Thyroid gland (tissue), 4 donors: ENCODE measurements around the gene CRAMP1. TPM values are rescaled to one million over a fixed set of nuclear protein-coding genes. Genes with fewer than 3 reads are reported as not detected.

Experiments used
- DNase-seq, 2 donors: peaks; one replicate each; pipeline ENCODE4 v3.0.0-alpha.2; 2019
- H3K27ac ChIP-seq, 3 donors: fragments of 200-600 bp; sonication (generic); 1 replicate in 2 of 3; 2 replicates in 1 of 3; pipeline ENCODE4 v1.5.1; 2016 to 2019; ENCODE audit warnings: mild to moderate bottlenecking in 1 of 3, moderate library complexity in 1 of 3
- H3K27me3 ChIP-seq: fragments of 200-600 bp; sonication (generic); one replicate; pipeline ENCODE4 v1.5.1; 2019
- H3K36me3 ChIP-seq, 2 donors: fragments of 200-600 bp; sonication (generic); one replicate each; pipeline ENCODE4 v1.5.1; 2016 to 2019
- H3K4me1 ChIP-seq, 2 donors: fragments of 200-600 bp; sonication (generic); one replicate each; pipeline ENCODE4 v1.5.1; 2017 to 2019
- H3K4me3 ChIP-seq, 3 donors: fragments of 200-600 bp; sonication (generic); replicated peaks in 1 of 3; 1 replicate in 2 of 3; 2 replicates in 1 of 3; pipeline ENCODE4 v1.5.1; 2016; ENCODE audit warnings: mild to moderate bottlenecking in 1 of 3
- H3K9me3 ChIP-seq: fragments of 200-600 bp; sonication (generic); one replicate; pipeline ENCODE4 v1.5.1; 2017
- CTCF ChIP-seq, 6 experiments: fragments of 200-600 bp in 3 of 6; fragments of 450-650 bp in 3 of 6; sonication (generic) in 3 of 6; IDR thresholded peaks; one replicate each; pipeline ENCODE4 v1.5.1; 2016 to 2019; ENCODE audit warnings: antibody characterized with exemption in 6 of 6, mild to moderate bottlenecking in 2 of 6, inconsistent platforms in 1 of 6, moderate library complexity in 1 of 6
- POLR2A ChIP-seq, 2 donors: fragments of 450-650 bp; IDR thresholded peaks; one replicate each; pipeline ENCODE4 v1.6.1; 2017; ENCODE audit warnings: antibody characterized with exemption in 2 of 2, mild to moderate bottlenecking in 2 of 2, moderate library complexity in 1 of 2
- WGBS, 2 donors: methylation state at CpG; one replicate each; pipeline ENCODE4 v1.1.5; 2017; 5-methylcytosine and 5-hydroxymethylcytosine counted together
- intact Hi-C: fragments of 100-400 bp; cut with DNase I; formaldehyde crosslinking; loops from one replicate; pipeline ENCODE4 v1.15.1; 2023
- total RNA-seq, 4 donors: library from RNA; depleted of rRNA; stranded (reverse); fragments of >200 nt; gene quantifications; one replicate each; pipeline ENCODE4 v1.2.3, GENCODE V29; 2016

The CRAMP1 gene
- total RNA-seq, 4 donors from 2014 or later = 11.0 to 20.8 (median 15.6) TPM

- Histone ChIP-seq H3K9me3 (no peaks in the 10 kb centered on the region), H3K4me3 (no peak overlapping the region), H3K27me3 (no peaks in the 10 kb centered on the region), H3K27ac (no peak overlapping the region), H3K4me1 (no peaks in the 10 kb centered on the region), H3K36me3 (peaks cover 81 to 97% of the 10 kb centered on the region in 2 donors)
- 92 to 98% methylated on average over 4 to 7 of the region's 13 CpGs for WGBS, 2 donors
- DNase-seq = no peak
- intact Hi-C loops = no loop called here
- TF ChIP-seq POLR2A (IDR thresholded peaks at IDR 0.05) (no peak), CTCF (IDR thresholded peaks at IDR 0.05) (no peak)
These were observed 54.2 kb downstream of the CRAMP1 start for GRCh38 chr16:1666316-1666715.

DNA sequence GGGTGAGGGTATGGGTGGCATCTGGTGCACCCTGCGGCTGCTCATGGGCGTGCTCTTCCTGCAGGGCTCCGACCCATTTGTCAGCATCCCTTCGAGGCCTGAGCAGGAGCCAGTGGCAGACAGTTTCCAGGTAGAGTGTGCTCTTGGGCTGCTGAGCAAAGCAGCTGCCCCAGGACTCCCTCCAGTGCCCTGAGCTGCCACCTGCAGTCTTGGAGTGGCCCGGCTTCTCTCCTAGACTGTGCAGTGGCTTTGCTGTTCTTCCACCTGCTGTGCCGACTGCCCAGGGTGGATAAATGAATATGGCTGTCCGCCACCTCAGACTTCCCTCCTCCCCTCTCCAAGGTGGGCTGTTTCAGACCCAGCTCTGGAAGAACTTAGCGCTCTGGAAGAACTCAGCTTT, 55.1 kb downstream of the CRAMP1 start:
- Histone ChIP-seq H3K4me3 (no peak overlapping the region), H3K4me1 (no peaks in the 10 kb centered on the region), H3K36me3 (peaks cover 90 to 100% of the 10 kb centered on the region in 2 donors), H3K27ac (no peak overlapping the region), H3K9me3 (no peaks in the 10 kb centered on the region), H3K27me3 (no peaks in the 10 kb centered on the region)
- 83 to 90% methylated on average over 3 to 8 of the region's 8 CpGs for WGBS, 2 donors
- intact Hi-C loops = no loop called here
- no peak for DNase-seq
- TF ChIP-seq POLR2A (IDR thresholded peaks at IDR 0.05) (no peak), CTCF (IDR thresholded peaks at IDR 0.05) (no peak)

DNA sequence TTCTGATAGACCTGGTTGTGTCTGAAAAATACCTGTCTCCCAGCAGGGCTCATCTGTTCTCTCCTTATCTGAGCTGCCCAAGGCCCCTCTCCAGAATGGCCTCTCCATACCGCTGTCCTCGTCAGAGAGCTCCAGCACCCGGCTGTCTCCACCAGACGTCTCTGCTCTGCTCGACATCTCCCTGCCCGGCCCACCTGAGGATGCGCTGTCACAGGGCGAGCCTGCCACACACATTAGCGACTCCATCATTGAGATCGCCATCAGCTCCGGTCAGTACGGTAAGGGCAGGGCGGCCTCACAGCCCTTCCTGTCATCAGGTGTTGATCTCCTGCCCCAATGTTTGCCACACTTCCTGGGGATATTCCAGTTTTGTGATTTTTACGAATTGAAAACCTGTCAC, 55.8 kb downstream of the CRAMP1 start:
- intact Hi-C loops = no loop called here
- H3K4me3 ChIP-seq = no peak overlapping the region
- no peaks in the 10 kb centered on the region for H3K9me3 ChIP-seq
- H3K36me3 ChIP-seq = peaks cover 90 to 100% of the 10 kb centered on the region in 2 donors
- TF ChIP-seq CTCF (IDR thresholded peaks at IDR 0.05) = no peak
- TF ChIP-seq POLR2A (IDR thresholded peaks at IDR 0.05) = no peak
- no peak overlapping the region for H3K27ac ChIP-seq
- H3K27me3 ChIP-seq = no peaks in the 10 kb centered on the region
- H3K4me1 ChIP-seq = no peaks in the 10 kb centered on the region
- WGBS, 2 donors = 94 to 98% methylated on average over 10 to 14 of the region's 14 CpGs
- DNase-seq = no peak

GRCh38 chr16:1668612-1669319, 56.6 kb downstream of the CRAMP1 start:
- 93 to 97% methylated on average over 10 to 18 of the region's 23 CpGs for WGBS, 2 donors
- H3K27me3 ChIP-seq = no peaks in the 10 kb centered on the region
- H3K4me1 ChIP-seq = no peaks in the 10 kb centered on the region
- H3K36me3 ChIP-seq = peaks cover 86 to 97% of the 10 kb centered on the region in 2 donors
- H3K27ac ChIP-seq = no peak overlapping the region
- TF ChIP-seq POLR2A (IDR thresholded peaks at IDR 0.05) (no peak), CTCF (IDR thresholded peaks at IDR 0.05) (no peak)
- H3K9me3 ChIP-seq = no peaks in the 10 kb centered on the region
- no peak overlapping the region for H3K4me3 ChIP-seq
- intact Hi-C loops = no loop called here
- no peak for DNase-seq

DNA sequence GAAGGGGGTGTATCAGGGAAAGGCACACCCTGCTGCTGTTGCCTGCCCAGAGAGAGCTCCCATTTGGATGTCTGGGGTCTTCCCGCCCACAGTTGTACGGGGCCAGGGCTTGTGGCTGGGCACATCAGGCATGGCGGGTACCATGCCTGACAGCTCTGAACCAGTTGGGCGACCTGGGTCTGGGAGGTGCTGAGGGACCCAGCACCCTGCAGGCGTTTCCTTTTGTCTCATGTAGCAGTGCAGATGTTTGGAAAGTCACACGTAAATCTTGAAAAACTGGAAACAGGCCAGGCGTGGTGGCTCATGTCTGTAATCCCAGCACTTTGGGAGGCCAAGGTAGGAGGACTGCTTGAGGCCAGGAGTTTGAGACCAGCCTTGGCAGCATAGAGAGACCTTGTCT, 57.5 kb downstream of the CRAMP1 start:
- no peak for TF ChIP-seq CTCF (IDR thresholded peaks at IDR 0.05)
- no peak for TF ChIP-seq POLR2A (IDR thresholded peaks at IDR 0.05)
- no peaks in the 10 kb centered on the region for H3K27me3 ChIP-seq
- no peaks in the 10 kb centered on the region for H3K4me1 ChIP-seq
- no peak for DNase-seq
- H3K4me3 ChIP-seq = no peak overlapping the region
- H3K36me3 ChIP-seq = peaks cover 87 to 95% of the 10 kb centered on the region in 2 donors
- H3K9me3 ChIP-seq = no peaks in the 10 kb centered on the region
- H3K27ac ChIP-seq = no peak overlapping the region
- intact Hi-C loops = no loop called here
- 93 to 96% methylated on average over 7 of the region's 7 CpGs for WGBS, 2 donors
